IPS-20b (cell line): ENCODE data around the gene ENO2.

Experiments
- H3K27ac ChIP-seq: one replicate; pipeline ENCODE4 v1.5.1; 2013; ENCODE audit warnings: low read length
- H3K27me3 ChIP-seq: 2 replicates; pipeline ENCODE4 v1.6.1; 2013; ENCODE audit warnings: mild to moderate bottlenecking, low read length, inconsistent platforms; ENCODE audit not compliant: insufficient read depth
- H3K36me3 ChIP-seq: 2 replicates; pipeline ENCODE4 v1.6.1; 2013; ENCODE audit warnings: low read depth, mild to moderate bottlenecking, inconsistent platforms, low read length, moderate library complexity; ENCODE audit not compliant: insufficient read depth
- H3K4me1 ChIP-seq: 2 replicates; pipeline ENCODE4 v1.6.1; 2013; ENCODE audit warnings: mild to moderate bottlenecking, control low read depth, inconsistent platforms, low read length, moderate library complexity; ENCODE audit not compliant: insufficient read depth
- H3K4me3 ChIP-seq: 2 replicates; pipeline ENCODE4 v1.5.1; 2013; ENCODE audit warnings: mild to moderate bottlenecking, low read length, inconsistent platforms
- H3K9ac ChIP-seq: 2 replicates; pipeline ENCODE4 v1.6.1; 2013; ENCODE audit warnings: low read depth, mild to moderate bottlenecking, inconsistent platforms, low read length, moderate library complexity
- H3K9me3 ChIP-seq: 2 replicates; pipeline ENCODE4 v1.6.1; 2013; ENCODE audit warnings: mild to moderate bottlenecking, low read depth, low read length, inconsistent platforms; ENCODE audit not compliant: insufficient read depth

ENO2 gene

GRCh38 chr12:6963016-6963731 is 48.8 kb downstream of the ENO2 start:
- peak overlapping the region; percentile 61 for H3K4me3 ChIP-seq
- H3K27ac ChIP-seq: peak overlapping the region; percentile 68
- no peaks in the 10 kb centered on the region for H3K27me3 ChIP-seq
- H3K9ac ChIP-seq: peak overlapping the region; percentile 77
- H3K36me3 ChIP-seq: peaks cover 39% of the 10 kb centered on the region
- no peaks in the 10 kb centered on the region for H3K9me3 ChIP-seq
- peaks cover 24% of the 10 kb centered on the region for H3K4me1 ChIP-seq

DNA sequence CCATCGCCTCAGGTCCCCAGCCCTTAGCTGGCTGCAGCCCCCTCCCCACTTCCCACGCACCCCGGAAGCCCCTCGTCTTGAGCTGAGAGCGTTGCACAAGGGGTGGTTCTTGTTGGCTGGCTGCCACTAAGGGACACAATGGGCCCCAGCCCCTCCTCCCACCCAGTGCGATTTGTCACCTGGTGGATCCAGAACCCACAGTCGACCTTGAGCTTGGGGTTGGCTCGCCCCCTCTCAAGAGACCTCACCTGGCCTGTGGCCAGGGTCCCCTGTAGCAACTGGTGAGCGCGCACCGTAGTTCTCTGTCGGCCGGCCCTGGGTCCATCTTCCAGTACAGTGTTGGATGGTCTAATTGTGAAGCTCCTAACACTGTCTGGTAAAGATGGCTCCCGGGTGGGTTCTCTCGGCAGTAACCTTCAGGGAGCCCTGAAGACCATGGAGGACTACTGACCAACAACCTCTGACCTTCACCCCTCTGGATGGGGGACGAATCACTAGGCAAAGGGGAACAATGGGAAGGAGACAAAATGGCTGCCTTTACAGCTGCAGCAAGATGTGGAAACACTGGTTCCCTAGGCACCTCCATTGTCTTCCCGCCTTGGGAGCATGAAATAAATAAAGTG is 49.5 kb downstream of the ENO2 start:
- H3K4me3 ChIP-seq: peak overlapping the region; percentile 61; the same call in 1 of the 2 replicates
- no peak overlapping the region; the same call in 1 of the 2 replicates for H3K9ac ChIP-seq
- peaks cover 47% of the 10 kb centered on the region for H3K36me3 ChIP-seq

DNA sequence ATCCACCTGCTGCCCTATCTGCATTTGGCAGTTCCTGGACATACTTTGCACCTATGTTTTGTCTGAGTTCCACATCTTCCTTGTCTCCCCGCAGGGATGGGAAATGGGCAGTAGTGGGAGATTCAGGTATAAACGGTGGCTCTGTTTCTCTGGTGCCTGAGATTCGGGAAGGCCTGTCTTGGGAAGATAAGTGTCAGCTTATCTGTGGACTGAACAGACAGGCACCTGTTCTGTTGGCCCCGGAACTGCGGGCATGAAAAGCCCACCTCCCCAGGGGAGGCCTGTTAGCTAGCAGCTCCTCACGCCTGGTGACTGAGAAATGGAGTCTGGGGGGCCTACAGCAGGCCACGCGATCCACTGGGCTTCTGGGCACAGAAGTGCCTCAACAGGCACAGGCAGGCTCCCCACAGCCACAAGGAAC is 50.2 kb downstream of the ENO2 start:
- Histone ChIP-seq H3K9me3 (no peaks in the 10 kb centered on the region), H3K27me3 (no peaks in the 10 kb centered on the region), H3K4me1 (peaks cover 28% of the 10 kb centered on the region), H3K27ac (no peak overlapping the region), H3K9ac (no peak overlapping the region), H3K4me3 (no peak overlapping the region), H3K36me3 (peaks cover 52% of the 10 kb centered on the region)

More for the DNA sequence above, 49.5 kb downstream of the ENO2 start:
- H3K27me3 ChIP-seq: no peaks in the 10 kb centered on the region
- H3K4me1 ChIP-seq: peaks cover 24% of the 10 kb centered on the region
- H3K9me3 ChIP-seq: no peaks in the 10 kb centered on the region
- peak overlapping the region; percentile 15 for H3K27ac ChIP-seq

DNA sequence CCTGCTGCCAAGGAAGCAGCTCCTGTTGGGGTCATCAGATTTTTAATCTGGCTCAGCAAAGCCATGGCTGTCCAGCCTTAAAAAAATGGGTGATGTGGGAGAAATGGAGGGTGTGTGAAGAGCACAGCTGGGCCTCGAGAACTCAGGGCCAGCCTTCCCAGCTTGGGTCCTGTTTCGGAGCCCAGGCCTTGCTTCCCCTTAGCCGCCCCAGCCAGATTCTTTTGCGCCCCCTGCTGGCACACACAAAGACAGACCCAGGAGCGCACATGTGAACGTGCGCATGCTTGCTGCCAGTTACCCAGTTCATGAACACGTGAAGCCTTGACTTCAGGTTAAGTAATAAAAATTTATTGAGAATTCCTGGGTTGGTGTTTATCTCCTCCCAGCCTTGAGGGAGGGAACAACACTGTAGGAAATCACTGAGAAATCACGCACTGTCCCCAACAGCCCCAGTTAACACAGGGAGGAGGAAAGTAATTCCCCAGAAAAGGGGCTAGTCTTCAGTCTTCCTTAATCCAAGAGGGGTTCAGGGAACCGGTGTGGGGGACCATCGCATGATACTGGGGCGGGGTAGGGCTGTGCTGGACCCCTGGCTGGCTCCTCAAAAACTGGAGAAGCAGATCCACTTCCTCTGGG is 50.8 kb downstream of the ENO2 start:
- no peaks in the 10 kb centered on the region for H3K9me3 ChIP-seq
- H3K4me3 ChIP-seq: no peak overlapping the region
- H3K36me3 ChIP-seq: peaks cover 52% of the 10 kb centered on the region
- no peak overlapping the region for H3K27ac ChIP-seq
- H3K9ac ChIP-seq: no peak overlapping the region
- H3K27me3 ChIP-seq: no peaks in the 10 kb centered on the region
- peaks cover 28% of the 10 kb centered on the region for H3K4me1 ChIP-seq

- peaks cover 25% of the 10 kb centered on the region for H3K4me1 ChIP-seq
- peaks cover 52% of the 10 kb centered on the region for H3K36me3 ChIP-seq
- H3K9me3 ChIP-seq: no peaks in the 10 kb centered on the region
- H3K9ac ChIP-seq: no peak overlapping the region
- no peak overlapping the region for H3K4me3 ChIP-seq
- no peaks in the 10 kb centered on the region for H3K27me3 ChIP-seq
- no peak overlapping the region for H3K27ac ChIP-seq
Observed at GRCh38 chr12:6965714-6966113, 51.3 kb downstream of the ENO2 start.

DNA sequence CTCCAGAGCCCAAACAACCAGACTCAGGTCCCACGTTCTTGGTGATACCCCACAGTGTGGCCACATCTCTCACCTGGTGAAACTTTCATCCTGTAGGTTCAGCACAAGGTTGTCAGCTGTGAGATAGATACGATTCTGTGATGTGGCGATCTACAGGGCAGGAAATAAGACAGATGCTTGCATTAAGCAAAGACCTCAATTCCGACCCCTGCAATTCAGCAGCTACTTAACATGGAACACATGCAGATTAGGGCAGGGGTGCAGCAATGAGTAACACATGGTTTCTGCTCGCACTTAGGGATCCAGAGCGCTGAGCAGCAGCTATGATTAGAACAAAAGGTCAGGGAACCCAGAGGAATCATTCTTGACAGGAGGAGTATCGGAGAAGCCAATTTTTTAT is 52.0 kb downstream of the ENO2 start:
- Histone ChIP-seq H3K27me3 (no peaks in the 10 kb centered on the region), H3K36me3 (peaks cover 52% of the 10 kb centered on the region), H3K27ac (no peak overlapping the region), H3K9ac (no peak overlapping the region), H3K4me3 (no peak overlapping the region), H3K9me3 (no peaks in the 10 kb centered on the region), H3K4me1 (peaks cover 21% of the 10 kb centered on the region)

DNA sequence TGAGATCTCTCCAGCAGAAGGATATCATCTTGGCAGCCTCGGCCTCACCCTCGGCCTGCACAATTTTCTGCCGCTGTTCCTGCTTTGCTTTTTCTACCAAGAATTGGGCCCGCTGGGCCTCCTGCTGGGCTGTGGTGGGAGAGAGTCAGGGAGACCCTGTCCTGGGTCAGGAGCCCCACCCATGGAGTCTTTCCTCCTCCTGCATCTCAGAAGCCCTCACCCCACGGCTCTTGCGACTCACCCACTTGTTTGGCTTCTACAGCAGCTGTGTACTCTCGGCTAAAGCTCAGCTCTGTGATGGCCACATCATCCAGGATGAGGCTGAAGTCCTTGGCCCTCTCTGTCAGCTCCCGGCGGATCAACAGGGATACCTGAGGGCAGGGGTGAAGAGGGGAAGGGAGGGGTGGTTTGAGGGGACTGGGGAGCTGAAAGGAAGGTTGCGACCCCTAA is 53.3 kb downstream of the ENO2 start:
- Histone ChIP-seq H3K27me3 (no peaks in the 10 kb centered on the region), H3K4me1 (peaks cover 12% of the 10 kb centered on the region), H3K9me3 (no peaks in the 10 kb centered on the region), H3K4me3 (no peak overlapping the region), H3K36me3 (peaks cover 56% of the 10 kb centered on the region), H3K9ac (no peak overlapping the region), H3K27ac (no peak overlapping the region)

- peaks cover 10% of the 10 kb centered on the region for H3K4me1 ChIP-seq
- no peak overlapping the region for H3K27ac ChIP-seq
- H3K36me3 ChIP-seq: peaks cover 61% of the 10 kb centered on the region
- no peaks in the 10 kb centered on the region for H3K27me3 ChIP-seq
- no peaks in the 10 kb centered on the region for H3K9me3 ChIP-seq
- H3K4me3 ChIP-seq: peak overlapping the region; percentile 97; the same call in 1 of the 2 replicates
- H3K9ac ChIP-seq: peak overlapping the region; percentile 98; the same call in 1 of the 2 replicates
Observed at GRCh38 chr12:6968426-6968825, 54.0 kb downstream of the ENO2 start.

DNA sequence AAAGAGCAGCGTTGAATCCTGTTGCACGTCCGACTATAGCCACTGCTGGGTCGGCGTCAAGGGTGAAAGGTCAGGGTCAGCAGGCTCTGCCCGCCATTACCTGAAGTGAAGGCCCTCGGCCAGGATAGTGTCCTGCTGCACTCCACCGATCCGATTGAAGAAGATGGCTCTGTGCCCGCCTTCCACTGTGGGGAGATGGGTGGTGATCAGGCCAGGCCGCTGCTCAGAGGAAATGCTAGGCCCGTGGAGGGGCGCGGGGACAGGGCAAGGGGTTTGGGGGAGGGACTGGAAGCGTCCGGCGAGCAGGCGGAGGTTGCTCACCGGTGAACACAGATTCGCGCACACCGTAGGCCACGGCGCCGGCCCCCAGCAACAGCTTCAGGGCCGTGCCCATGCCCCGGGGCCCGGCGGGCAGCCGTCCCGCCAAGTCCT is 55.7 kb downstream of the ENO2 start:
- Histone ChIP-seq H3K27ac (peak overlapping the region; percentile 89), H3K27me3 (no peaks in the 10 kb centered on the region), H3K4me1 (peaks cover 10% of the 10 kb centered on the region), H3K9me3 (no peaks in the 10 kb centered on the region), H3K36me3 (peaks cover 68% of the 10 kb centered on the region), H3K9ac (peak overlapping the region; percentile 98), H3K4me3 (peak overlapping the region; percentile 97)
